Measurements from ENCODE around the gene PCP2.

Gene PCP2

GRCh38 chr19:7633698-7634097 lies at the start of gene PCP2:
PCP2 (minus strand) TSS chr19:7633719; CDS start chr19:7633457, 262 bp downstream.
- no peak for DNase-seq (ENCODE audit: low read depth in 4 of 4, low spot score in 1 of 4)

GRCh38 chr19:7682175-7682855 lies 48.8 kb upstream of the PCP2 start:
- no peak for DNase-seq (ENCODE audit: low read depth in 4 of 4, low spot score in 1 of 4)

GRCh38 chr19:7681340-7682174 lies 48.0 kb upstream of the PCP2 start:
- DNase-seq (ENCODE audit: low read depth in 4 of 4, low spot score in 1 of 4): peak; percentile 65 to 90 (median 81)

- peak; percentile 65 to 78 (median 73) for DNase-seq (ENCODE audit: low read depth in 4 of 4, low spot score in 1 of 4)
These were observed 47.3 kb upstream of the PCP2 start, which contains the start of gene TRAPPC5 for GRCh38 chr19:7680606-7681339. TRAPPC5 (plus strand) TSS chr19:7680833; CDS start chr19:7682254, 1,421 bp downstream.

DNA sequence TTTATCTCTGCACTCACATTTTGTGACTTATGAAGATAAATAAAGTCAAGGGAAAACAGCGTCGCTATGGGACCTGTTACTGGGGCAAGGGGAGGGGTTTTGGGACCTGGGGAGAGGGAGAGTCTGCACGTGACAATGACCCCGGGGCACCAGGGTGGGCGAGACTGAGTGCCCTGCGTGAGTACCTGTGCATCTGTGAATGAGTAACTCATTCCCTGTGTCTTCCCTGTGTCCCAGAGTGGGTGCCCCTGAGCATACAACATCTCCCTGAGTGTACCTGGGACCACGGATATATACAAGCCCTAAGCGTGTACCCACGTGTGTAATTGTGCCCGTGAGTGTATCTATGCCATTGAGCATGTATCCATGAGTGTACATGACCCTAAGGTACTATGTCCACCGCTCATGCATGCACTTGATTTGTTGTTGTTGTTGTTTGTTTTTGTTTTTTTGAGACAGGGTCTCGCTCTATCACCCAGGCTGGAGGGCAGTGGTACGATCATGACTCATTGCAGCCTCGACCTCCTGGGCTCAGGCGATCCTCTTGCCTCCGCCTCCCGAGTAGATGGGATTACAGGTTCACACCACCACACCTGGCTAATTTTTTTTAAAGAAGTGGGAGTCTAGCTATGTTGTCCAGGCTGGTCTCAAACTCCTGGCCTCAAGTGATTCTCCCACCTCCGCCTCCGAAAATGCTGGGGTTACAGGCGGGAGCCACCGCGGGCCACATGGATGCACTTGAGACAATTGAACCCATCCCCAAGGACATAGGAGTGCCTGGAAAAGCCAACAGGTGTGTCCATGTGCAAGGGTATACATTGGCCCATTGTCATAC lies 46.5 kb upstream of the PCP2 start:
- no peak for DNase-seq (ENCODE audit: low read depth in 4 of 4, low spot score in 1 of 4)

DNA sequence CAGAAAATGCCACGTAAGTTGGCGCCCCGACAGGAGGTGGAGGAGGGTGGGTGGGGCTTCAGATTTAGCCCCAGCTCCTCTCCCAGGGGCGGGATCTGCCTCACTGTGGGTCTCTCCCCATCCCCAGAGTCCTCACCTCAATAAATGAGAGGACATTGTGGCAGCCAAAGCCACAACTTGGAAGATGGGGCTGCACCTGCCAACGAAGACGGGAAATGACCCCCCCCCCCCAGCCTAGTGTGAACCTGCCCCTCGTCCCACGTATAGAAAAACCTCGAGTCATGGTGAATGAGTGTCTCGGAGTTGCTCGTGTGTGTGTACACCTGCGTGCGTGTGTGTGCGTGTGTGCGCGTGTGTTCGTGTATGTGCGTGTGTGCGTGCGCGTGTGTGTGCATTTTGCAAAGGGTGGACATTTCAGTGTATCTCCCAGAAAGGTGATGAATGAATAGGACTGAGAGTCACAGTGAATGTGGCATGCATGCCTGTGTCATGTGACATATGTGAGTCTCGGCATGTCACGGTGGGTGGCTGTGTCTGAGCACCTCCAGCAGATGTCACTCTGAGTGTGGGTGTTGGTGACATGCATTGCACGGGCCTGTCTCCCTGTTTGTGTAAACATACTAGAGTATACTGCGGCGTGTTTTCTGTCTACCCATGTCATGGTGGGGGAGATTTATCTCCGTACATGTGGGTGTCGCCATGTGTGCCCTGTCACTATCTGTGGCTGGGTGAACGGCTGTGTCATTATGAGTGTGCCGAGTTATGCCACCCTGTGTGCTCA lies 45.6 kb upstream of the PCP2 start:
- DNase-seq (ENCODE audit: low read depth in 4 of 4, low spot score in 1 of 4): peak; percentile 32 to 60 (median 38)

DNA sequence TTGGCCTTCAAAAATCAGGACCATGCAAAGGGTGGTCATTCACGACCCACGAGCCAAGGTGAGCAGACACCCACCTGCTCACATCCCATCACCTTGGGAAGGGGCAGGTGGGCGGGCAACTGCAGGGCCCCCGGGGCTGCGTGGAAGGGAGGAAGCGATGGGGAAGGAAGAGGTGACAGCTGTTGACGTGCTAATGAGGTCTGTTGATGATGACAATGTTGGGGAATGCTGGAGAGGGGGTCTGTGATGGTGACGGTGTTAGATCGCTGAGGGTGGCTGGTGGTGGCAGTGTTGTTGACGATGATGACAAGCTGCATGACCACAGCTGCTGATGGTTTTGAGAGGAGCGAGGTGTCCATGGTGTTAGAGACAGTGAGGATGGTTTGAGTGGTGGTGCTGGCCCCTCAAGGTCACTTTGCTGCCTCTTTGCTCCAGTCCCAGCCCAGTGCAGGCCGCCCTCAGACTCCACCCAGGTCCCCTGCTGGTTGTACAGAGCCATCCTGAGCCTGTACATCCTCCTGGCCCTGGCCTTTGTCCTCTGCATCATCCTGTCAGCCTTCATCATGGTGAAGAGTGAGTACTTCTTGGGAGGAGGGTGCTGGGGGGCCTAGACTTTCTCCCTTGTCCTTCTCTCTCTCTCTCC lies 44.3 kb upstream of the PCP2 start:
- no peak for DNase-seq (ENCODE audit: low read depth in 4 of 4, low spot score in 1 of 4)

GRCh38 chr19:7676854-7677253 lies 43.3 kb upstream of the PCP2 start, which contains the start of gene MCEMP1:
MCEMP1 (plus strand) TSS chr19:7677090; CDS start chr19:7677121, 31 bp downstream.
- no peak for DNase-seq (ENCODE audit: low read depth in 4 of 4, low spot score in 1 of 4)

DNA sequence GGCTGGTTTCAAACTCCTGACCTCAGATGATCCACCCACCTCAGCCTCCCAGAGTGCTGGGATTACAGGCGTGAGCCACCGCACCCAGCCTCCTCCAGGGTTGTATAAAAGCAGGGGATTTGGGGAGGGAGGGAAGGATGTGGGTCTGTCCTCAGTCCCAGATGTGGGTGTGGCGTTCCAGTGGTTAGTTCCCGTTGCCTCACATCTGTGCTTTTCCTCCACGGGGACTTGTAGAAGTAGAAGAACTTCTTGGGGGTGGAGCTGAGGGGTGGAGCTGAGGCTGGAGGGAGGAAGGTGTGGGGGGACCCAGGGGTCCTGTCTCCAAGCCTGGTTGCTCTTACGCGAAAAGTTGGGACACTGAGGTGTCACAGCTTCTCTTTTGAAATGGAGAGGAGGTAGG lies 42.9 kb upstream of the PCP2 start:
- no peak for DNase-seq (ENCODE audit: low read depth in 4 of 4, low spot score in 1 of 4)

DNA sequence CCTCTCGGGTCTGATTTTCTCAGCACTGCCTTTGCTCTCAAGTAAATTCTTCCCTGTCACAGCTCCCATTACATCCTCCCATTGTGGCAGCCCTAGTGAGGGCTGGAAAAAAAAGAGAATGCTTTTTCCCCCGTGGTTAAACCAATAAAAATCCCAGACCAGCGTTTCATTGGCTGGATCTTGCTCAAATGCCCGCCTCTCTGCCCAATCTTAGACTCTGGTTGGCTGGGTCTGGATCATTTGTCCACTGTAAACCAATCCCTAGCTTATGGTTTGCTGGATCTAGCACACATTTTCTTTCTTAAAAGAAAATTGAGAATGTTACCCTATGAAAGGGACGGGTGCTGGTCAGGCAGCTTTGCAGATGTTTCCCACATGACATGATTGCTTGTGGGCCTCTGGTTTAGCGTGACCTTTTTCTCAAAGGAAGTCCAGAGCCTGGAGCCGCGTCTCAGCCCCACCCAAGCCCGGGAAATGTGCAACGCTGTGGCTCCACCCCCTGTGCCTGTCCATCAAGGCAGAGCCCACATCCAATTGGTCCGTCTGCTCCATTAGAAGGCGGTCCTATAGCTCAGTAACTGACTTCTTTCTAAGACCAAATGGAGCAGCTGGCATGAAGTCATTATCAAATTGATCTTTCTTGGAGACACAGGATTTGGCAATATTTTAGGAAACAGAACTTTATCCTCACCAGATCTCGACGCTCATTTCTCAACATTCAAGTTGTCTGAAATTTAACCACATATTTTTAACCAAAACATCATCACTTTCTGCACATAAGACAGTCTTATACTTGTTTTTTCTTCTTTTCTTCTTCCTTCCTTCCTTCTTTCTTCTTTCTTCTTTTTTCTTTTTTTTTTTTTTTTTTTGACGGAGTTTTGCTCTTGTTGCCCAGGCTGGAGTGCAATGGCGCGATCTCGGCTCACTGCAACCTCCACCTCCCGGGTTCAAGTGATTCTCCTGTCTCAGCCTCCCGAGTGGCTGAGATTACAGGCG lies 40.8 kb upstream of the PCP2 start:
- DNase-seq (ENCODE audit: low read depth in 4 of 4, low spot score in 1 of 4): no peak

DNA sequence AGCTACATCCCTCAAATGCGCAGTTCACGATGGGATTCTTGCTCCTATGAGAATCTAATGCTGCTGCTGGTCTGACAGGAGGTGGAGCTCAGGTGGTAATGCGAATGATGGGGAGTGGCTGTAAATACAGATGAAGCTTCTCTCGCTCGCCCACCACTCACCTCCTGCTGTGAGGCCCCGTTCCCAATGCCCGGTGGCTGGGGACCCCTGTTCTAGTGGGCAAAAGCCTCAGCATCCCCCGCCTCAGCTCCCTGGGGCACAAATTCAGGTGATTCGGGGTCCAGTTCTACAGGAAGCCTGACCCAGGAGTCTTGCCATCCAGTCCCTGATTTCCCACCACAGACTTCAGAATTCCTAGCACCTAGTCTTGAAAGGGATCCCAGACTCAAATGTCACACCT lies 39.0 kb upstream of the PCP2 start:
- no peak for DNase-seq (ENCODE audit: low read depth in 4 of 4, low spot score in 1 of 4)

- no peak for DNase-seq (ENCODE audit: low read depth in 4 of 4, low spot score in 1 of 4)
These were observed 37.3 kb upstream of the PCP2 start for GRCh38 chr19:7670790-7671189.

DNA sequence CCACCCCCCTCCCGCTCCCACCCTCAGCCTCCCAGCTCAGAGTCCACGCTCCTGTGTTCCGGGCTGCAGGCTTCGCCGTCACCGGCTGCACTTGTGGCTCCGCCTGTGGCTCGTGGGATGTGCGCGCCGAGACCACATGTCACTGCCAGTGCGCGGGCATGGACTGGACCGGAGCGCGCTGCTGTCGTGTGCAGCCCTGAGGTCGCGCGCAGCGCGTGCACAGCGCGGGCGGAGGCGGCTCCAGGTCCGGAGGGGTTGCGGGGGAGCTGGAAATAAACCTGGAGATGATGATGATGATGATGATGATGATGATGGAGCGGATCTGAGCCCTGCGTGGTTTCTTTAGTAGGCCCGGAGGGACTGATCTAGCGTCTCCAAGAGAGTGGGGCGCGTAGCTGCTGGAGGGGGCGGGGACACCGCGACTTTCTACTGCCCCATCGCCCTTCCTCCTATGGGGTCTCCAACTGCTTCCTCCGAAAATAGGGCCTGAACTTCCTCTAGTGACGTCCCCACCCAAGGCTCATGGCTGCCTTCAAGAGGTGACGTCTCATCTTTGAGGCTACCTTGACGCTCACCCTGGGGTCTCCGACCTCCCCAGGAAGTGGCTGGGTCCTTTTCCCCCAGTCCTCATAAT lies 36.7 kb upstream of the PCP2 start:
- no peak for DNase-seq (ENCODE audit: low read depth in 4 of 4, low spot score in 1 of 4)

DNA sequence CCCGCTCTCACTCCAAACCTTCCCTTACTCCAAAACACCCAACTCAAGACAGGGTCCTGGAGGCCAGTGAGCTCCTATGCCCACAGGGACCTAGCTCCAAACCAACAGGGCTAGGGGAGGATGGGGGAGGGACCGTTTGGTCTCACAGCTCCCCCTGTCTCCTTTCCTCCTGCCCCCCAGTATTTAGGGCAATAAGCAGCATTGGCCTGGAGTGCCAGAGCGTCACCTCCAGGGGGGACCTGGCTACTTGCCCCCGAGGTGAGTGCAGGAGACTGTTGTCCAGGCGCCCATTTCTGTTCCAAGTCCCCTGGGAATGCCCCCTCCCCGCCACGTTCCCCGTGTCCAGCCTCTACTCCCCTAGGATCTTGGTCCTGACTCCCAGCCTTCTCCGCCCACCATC lies 36.1 kb upstream of the PCP2 start:
- DNase-seq (ENCODE audit: low read depth in 4 of 4, low spot score in 1 of 4): no peak

DNA sequence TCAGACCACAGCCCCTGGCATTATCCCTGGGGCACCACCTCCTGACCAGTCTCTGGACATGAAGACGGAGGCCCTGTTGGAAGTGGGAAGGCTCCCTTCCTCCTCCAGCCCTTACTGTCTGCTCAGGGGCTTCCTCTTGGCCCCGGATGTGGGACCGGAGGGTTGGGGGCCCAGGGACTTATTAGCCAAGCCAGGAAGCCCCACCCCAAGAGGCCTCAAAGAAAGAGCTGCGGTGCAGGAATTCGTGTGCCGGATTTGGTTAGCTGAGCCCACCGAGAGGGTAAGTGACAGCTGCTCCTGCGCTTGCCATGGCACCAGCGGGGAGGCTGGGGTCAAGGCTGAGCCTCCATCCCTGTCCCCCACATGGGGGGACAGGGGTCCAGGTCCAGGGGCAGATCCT lies 35.3 kb upstream of the PCP2 start, which contains the start of gene RETN:
Gene RETN (plus strand): TSS at position 208 of the 400 bp plus-strand sequence. CDS start 278 bp downstream, outside the sequence.
- no peak for DNase-seq (ENCODE audit: low read depth in 4 of 4, low spot score in 1 of 4)

DNA sequence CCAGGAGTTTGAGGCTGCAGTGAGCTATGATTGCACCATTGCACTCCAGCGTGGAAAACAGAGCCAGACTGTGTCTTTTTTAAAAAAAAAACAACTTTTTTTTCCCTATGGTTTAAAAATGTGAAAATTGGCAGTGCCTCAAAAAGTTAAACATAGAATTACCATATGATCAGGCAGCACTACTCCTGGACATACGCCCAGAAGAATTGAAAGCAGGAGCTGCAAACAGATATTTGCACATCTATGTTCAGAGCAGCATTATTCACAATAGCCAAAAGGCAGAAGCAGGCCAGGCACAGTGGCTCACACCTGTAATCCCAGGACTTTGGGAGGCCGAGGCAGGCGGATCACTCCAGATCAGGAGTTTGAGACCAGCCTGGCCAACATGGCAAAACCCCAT lies 31.6 kb upstream of the PCP2 start:
- DNase-seq (ENCODE audit: low read depth in 4 of 4, low spot score in 1 of 4): no peak

DNA sequence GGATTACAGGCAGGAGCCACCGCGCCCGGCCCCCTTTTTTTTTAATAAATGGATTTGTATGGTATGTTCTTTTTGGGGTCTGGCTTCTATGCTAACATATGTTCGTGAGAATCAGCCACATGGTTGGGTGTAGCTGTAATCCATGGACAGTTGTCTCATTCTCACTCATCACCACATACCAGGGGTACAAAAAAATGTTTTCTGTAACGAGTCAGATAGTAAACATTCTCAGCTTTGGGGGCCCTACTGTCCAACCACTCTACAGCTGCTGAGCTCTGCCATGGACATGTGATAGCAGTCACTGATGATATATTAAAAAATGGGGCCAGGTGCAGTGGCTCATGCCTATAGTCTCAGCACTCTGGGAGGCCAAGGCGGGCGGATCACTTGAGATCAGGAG lies 30.2 kb upstream of the PCP2 start:
- no peak for DNase-seq (ENCODE audit: low read depth in 4 of 4, low spot score in 1 of 4)

GRCh38 chr19:7662657-7663056 lies 29.1 kb upstream of the PCP2 start:
- no peak for DNase-seq (ENCODE audit: low read depth in 4 of 4, low spot score in 1 of 4)
